Osteoblast (primary cell): ENCODE results near the gene NCKAP5. TPM values are rescaled to one million over a fixed set of nuclear protein-coding genes. Genes with fewer than 3 reads are reported as not detected.

Source experiments
- DNase-seq: peaks from one replicate; pipeline ENCODE4 v3.0.0; 2011; ENCODE audit warnings: low spot score, mixed read lengths; ENCODE audit not compliant: insufficient read length; ENCODE audit errors: missing footprints
- H2AFZ ChIP-seq: 2 replicates; pipeline ENCODE4 v1.6.0; 2011; ENCODE audit warnings: mild to moderate bottlenecking, low read length
- H3K27ac ChIP-seq: 2 replicates; pipeline ENCODE4 v1.5.1; 2011; ENCODE audit warnings: mild to moderate bottlenecking, low read depth, low read length, moderate library complexity
- H3K27me3 ChIP-seq: 2 replicates; pipeline ENCODE4 v1.6.0; 2012; ENCODE audit warnings: mild to moderate bottlenecking, control low read depth, inconsistent platforms, low read length, moderate library complexity; ENCODE audit not compliant: insufficient read depth
- H3K36me3 ChIP-seq: 2 replicates; pipeline ENCODE4 v1.5.1; 2011; ENCODE audit warnings: mild to moderate bottlenecking, low read length, control low read depth, moderate library complexity; ENCODE audit not compliant: insufficient read depth
- H3K4me1 ChIP-seq: 2 replicates; pipeline ENCODE4 v1.5.1; 2011; ENCODE audit warnings: mild to moderate bottlenecking, low read length, control low read depth, moderate library complexity; ENCODE audit not compliant: insufficient read depth
- H3K4me2 ChIP-seq: 2 replicates; pipeline ENCODE4 v1.6.0; 2011; ENCODE audit warnings: mild to moderate bottlenecking, low read length; ENCODE audit not compliant: insufficient read depth
- H3K4me3 ChIP-seq: fragments of 200-600 bp; sonication (generic); 3 replicates; pipeline ENCODE4 v1.5.1; 2012; ENCODE audit warnings: mild to moderate bottlenecking, low read length, inconsistent platforms; ENCODE audit not compliant: insufficient read depth
- H3K79me2 ChIP-seq: 2 replicates; pipeline ENCODE4 v1.6.0; 2012; ENCODE audit warnings: mild to moderate bottlenecking, low read length, control low read depth, inconsistent platforms; ENCODE audit not compliant: insufficient read depth
- H3K9me3 ChIP-seq: 2 replicates; pipeline ENCODE4 v1.5.1; 2011; ENCODE audit warnings: low read depth, low read length, control low read depth
- H4K20me1 ChIP-seq: 2 replicates; pipeline ENCODE4 v1.6.0; 2012; ENCODE audit warnings: mild to moderate bottlenecking, low read length, control low read depth; ENCODE audit not compliant: insufficient read depth
- total RNA-seq: library from RNA; depleted of rRNA; stranded (reverse); fragments of >200 nt; gene quantifications from 2 replicates; pipeline ENCODE4 v1.2.3, GENCODE V29; 2012
- TF ChIP-seq, protein P1 (sequence below): IDR thresholded peaks from 2 replicates; pipeline ENCODE4 v1.5.1; 2011; ENCODE audit warnings: mild to moderate bottlenecking, low read depth, low read length, moderate library complexity; ENCODE audit errors: extremely low read depth

The NCKAP5 gene
- total RNA-seq, 1 donor, result 1.8 TPM

DNA sequence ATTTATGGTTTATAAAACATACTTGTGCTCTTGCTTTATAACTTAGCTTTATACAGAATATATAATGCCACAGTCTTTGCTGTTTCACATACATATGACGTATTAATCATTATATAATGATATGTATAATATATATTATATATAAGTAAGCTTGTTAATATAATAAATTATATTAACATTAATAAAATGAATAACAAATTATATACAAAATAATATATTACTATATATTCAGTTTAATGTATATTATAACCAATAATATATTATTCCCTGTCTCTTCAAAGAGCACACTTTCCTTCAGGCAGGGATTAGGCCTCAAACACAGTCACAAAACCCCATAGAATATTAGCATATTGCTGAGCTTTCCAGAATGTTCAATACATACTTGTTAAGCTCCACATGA, 427.6 kb downstream of the NCKAP5 start:
- no peaks in the 10 kb centered on the region for H3K27me3 ChIP-seq

GRCh38 chr2:133139847-133140533, 428.3 kb downstream of the NCKAP5 start:
- Histone ChIP-seq H3K4me2 (peak overlapping the region; percentile 48), H3K27ac (no peak overlapping the region), H3K9me3 (no peaks in the 10 kb centered on the region), H3K4me3 (peak overlapping the region; percentile 45), H4K20me1 (no peaks in the 10 kb centered on the region), H3K4me1 (no peaks in the 10 kb centered on the region), H2AFZ (no peak overlapping the region), H3K27me3 (no peaks in the 10 kb centered on the region), H3K36me3 (no peaks in the 10 kb centered on the region), H3K79me2 (no peaks in the 10 kb centered on the region)
- TF ChIP-seq, protein P1, sequence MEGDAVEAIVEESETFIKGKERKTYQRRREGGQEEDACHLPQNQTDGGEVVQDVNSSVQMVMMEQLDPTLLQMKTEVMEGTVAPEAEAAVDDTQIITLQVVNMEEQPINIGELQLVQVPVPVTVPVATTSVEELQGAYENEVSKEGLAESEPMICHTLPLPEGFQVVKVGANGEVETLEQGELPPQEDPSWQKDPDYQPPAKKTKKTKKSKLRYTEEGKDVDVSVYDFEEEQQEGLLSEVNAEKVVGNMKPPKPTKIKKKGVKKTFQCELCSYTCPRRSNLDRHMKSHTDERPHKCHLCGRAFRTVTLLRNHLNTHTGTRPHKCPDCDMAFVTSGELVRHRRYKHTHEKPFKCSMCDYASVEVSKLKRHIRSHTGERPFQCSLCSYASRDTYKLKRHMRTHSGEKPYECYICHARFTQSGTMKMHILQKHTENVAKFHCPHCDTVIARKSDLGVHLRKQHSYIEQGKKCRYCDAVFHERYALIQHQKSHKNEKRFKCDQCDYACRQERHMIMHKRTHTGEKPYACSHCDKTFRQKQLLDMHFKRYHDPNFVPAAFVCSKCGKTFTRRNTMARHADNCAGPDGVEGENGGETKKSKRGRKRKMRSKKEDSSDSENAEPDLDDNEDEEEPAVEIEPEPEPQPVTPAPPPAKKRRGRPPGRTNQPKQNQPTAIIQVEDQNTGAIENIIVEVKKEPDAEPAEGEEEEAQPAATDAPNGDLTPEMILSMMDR, result no peak
- no peak for DNase-seq

More for the DNA sequence above, 427.6 kb downstream of the NCKAP5 start:
- no peak overlapping the region for H2AFZ ChIP-seq
- H3K4me2 ChIP-seq, result peak overlapping the region; percentile 48
- no peak overlapping the region for H3K27ac ChIP-seq
- H3K4me3 ChIP-seq, result no peak overlapping the region
- no peak for DNase-seq
- no peaks in the 10 kb centered on the region for H3K79me2 ChIP-seq
- H4K20me1 ChIP-seq, result no peaks in the 10 kb centered on the region
- no peaks in the 10 kb centered on the region for H3K36me3 ChIP-seq
- H3K9me3 ChIP-seq, result no peaks in the 10 kb centered on the region
- no peaks in the 10 kb centered on the region for H3K4me1 ChIP-seq
- TF ChIP-seq, protein P1, result no peak

DNA sequence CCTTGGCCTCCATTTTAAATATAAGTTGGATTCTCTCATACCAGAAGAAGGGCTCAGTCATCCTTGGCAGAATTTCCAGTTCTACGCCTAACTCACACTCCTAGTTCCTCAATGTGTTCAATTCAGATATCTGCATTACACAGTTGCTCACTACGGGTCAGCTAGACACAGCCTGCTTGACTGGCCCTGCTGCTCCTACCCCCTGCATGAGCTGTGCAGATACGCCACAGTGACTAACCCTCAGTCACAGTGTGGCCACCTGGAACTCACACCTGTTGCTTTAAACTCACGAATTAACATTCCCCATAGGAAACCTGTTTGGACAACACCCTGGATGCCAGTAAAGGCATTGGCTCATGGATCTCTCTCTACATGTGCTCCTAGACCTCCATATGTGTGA, 429.6 kb downstream of the NCKAP5 start:
- Histone ChIP-seq H3K4me2 (no peak overlapping the region), H3K9me3 (no peaks in the 10 kb centered on the region), H4K20me1 (no peaks in the 10 kb centered on the region), H3K27me3 (no peaks in the 10 kb centered on the region), H3K36me3 (no peaks in the 10 kb centered on the region), H3K79me2 (no peaks in the 10 kb centered on the region), H3K4me1 (no peaks in the 10 kb centered on the region), H2AFZ (no peak overlapping the region), H3K27ac (no peak overlapping the region), H3K4me3 (no peak overlapping the region)
- TF ChIP-seq, protein P1, result no peak
- no peak for DNase-seq

DNA sequence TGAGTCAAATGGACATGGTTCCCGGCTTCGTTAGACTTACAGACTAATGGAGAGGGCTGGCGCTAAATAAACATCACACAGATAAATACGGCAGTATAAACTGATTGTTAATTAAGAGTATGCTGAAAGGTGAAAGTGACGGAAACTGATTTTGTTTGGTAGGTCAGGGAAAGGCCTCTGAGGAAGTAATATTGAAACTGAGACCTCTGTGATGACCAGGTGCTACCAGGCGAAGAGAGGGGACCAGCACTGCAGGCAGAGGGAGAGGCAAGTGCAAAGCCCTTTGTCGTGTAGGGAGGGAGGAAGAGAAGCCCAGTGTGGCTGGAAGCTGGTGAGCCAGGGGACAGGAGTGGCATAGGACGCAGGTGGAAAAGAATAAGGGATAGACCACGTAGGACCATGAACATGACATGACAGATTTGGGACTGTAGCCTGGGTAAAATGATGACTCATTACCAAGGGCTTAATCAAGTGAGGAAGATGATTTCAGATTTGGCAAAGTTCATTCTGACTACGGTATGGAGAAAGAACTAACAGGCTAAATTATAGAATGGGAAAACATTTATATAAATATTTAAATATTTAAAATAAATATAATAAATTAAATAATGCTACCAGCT, 433.1 kb downstream of the NCKAP5 start:
- H3K27me3 ChIP-seq, result no peaks in the 10 kb centered on the region
- H3K4me1 ChIP-seq, result peaks cover 5% of the 10 kb centered on the region
- no peaks in the 10 kb centered on the region for H3K79me2 ChIP-seq
- H2AFZ ChIP-seq, result no peak overlapping the region
- TF ChIP-seq, protein P1, result no peak
- H4K20me1 ChIP-seq, result no peaks in the 10 kb centered on the region
- H3K27ac ChIP-seq, result no peak overlapping the region
- H3K4me3 ChIP-seq, result no peak overlapping the region
- no peak for DNase-seq
- no peaks in the 10 kb centered on the region for H3K9me3 ChIP-seq
- H3K36me3 ChIP-seq, result no peaks in the 10 kb centered on the region
- no peak overlapping the region for H3K4me2 ChIP-seq
